Activated CD4-positive, CD25-positive, alpha-beta regulatory T cell treated with anti-CD3 and anti-CD28 coated beads, Interleukin-2, amount 50 U/mL, for 24 hours (primary cell): ENCODE data around the gene DPP6.

Source experiments
- ATAC-seq, 2 donors: fragments of 150-1000 bp; cut with Tn5 transposase; one replicate each; pipeline ENCODE4 v1.10.0; 2021; ENCODE audit warnings: mild to moderate bottlenecking in 1 of 2, moderate library complexity in 1 of 2

Gene DPP6

GRCh38 chr7:154867068-154867467 is 814.9 kb downstream of the DPP6 start:
- no peak for ATAC-seq

DNA sequence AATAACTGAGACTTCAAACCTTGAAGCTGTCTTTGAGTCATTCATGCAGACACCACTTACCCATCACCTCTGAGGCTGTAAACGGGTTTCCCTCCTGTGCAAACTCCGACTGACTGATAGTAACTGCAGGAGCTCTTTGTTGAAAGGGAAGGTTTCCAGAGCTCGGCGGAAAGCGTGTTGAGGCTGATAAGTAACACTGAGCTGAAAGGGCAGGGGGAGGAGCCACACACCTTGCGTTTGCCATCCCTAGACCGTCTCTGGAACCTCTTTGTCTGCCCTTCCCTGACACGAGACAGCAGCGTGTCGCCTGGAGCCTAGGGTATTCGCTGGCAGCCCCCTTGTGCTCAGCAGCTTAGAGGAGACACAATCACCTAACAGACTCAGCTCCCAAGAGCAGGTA is 816.7 kb downstream of the DPP6 start:
- no peak for ATAC-seq

- ATAC-seq, result no peak
These were observed 817.2 kb downstream of the DPP6 start for GRCh38 chr7:154869436-154869835.

DNA sequence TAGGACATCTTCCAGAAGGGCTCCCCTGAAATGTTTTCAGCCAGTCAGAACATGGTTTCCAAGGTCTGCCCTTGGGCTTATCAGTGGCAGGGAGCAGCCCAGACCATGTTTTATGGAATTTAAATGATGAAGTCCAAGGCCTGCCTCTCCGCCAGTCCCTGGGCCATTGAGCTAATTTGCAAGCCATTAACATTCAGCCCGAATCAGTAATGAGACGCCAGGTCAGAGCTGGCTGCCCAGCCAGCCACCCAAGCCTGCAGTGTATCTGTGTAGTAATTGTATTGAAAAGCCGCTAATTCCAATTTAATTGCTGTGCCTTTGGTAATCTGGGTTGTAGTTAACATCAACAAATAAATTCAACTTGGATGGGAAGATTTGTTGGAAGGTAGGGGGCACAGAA is 819.3 kb downstream of the DPP6 start:
- ATAC-seq, result no peak

DNA sequence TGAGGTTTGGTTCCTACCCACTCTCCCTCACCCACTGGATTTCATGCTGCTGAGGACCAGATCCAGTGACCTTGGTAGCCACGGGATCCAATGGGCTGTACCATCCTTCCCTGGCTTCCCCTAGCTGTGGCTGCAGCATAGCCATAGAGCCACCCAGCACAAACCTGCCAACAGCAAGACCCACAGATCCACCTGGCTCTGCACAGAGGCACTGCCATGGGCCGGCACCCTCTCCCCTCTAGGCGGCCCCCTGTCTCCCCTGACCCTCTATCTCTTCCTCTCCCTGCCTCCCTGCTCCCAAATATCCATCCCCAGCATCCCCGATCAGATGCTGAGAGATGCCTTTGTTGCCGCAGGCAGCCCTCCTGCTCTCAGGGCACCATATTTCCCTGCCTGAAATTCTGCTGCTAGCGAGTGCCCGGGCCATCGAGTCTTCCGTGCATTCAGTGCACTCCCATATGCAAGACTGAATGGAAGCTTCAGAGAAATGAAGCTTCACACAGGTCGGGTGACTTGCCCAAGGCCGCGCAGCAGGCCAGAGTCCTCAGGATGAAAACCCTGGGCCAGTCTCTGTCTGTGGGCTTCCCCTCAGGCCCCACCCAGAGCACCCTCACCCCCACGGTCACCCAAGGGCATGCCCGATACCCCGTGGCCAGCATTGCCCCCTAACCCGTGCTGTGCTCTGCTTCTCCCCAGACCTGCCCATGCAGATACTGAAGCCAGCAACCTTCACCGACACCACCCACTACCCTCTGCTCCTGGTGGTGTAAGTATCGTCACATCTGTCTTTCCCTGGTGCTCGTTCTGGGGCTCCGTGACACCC is 819.9 kb downstream of the DPP6 start:
- no peak for ATAC-seq

GRCh38 chr7:154872811-154873499 is 820.8 kb downstream of the DPP6 start:
- ATAC-seq, result no peak

- ATAC-seq, result no peak
These were observed 821.4 kb downstream of the DPP6 start for GRCh38 chr7:154873500-154874121.

GRCh38 chr7:154874409-154875113 is 822.4 kb downstream of the DPP6 start:
- ATAC-seq, result no peak

- ATAC-seq, result no peak
These were observed 823.1 kb downstream of the DPP6 start for GRCh38 chr7:154875297-154875696.

DNA sequence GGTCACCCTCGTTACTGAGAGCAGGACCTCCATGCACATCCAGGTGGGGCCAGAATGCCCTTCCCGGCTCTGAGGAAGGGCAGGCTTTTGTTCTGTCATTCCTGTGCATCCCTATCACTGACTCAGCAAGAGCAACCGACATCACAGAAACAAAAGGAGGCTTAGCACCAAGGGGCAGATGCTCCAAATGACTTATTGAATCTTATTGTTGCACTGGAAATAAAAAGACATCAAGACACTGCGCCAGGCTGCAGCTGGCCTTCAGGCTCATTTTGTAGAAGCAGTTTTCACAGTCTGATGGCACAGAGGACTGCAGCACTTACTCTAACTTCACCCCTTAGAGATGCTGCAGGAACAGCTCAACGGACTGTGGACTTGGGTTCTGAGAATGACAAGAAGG is 824.3 kb downstream of the DPP6 start:
- ATAC-seq, result no peak

GRCh38 chr7:154877031-154877430 is 824.8 kb downstream of the DPP6 start:
- no peak for ATAC-seq

GRCh38 chr7:154879629-154880028 is 827.4 kb downstream of the DPP6 start:
- no peak for ATAC-seq

DNA sequence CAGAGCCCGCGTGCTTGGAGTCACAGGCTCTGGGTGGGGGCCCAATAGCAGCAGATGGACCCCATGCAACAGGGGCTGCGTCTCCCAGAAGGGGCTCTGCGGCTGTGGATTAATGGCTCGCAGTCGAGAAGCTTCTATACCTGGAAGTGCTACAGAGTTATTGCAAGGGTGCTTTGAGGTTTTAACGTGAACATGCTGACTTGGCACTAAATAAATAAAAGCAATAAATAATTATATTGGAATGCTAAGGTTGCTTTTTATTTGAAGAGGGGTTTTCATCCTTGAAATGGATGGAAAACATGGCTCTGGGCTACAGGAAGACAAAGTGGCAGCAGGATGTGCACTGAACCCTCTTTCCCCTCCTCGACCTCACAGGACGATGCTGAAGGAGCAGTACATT is 828.3 kb downstream of the DPP6 start:
- no peak for ATAC-seq

DNA sequence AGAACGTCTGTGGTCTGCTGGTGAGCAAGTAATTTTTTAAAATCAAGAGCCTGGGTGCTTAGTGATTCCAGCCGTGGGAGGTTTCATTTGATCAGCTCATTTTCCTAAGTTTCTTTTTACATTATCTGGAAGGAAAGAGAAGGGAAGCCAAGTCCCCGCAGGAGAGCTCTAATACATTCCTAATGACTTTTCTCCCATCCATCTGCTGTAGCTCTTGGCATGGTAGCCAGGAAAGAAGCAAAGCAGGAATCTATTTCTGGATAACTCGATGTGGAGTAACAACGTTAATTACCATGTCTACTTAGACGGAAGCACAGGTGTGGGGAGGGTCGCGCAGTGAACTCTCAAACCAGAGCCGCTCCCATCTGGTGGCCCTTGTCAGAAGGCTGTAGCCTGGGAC is 828.8 kb downstream of the DPP6 start:
- ATAC-seq, result no peak

DNA sequence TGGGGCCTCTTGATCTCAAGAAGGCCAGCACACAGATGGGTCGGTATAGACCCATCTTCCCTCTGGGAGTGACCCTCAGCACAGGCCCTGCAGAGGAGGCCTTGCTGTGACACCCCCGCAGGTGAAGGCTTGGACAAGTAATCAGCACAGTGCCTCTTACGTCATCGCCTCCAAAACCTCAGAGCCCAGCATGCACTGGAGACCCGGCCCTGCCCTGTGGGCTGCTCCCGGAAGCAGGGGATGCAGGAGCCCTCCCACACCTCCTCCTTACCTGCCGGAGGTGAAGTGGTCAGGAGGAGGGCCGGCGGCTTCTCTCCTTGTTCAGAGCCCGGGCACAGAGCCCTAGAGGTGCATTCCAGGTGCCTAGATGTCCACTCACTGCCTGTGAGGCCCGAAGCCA is 829.3 kb downstream of the DPP6 start:
- ATAC-seq, result no peak

GRCh38 chr7:154882931-154883474 is 830.8 kb downstream of the DPP6 start:
- ATAC-seq, result no peak

DNA sequence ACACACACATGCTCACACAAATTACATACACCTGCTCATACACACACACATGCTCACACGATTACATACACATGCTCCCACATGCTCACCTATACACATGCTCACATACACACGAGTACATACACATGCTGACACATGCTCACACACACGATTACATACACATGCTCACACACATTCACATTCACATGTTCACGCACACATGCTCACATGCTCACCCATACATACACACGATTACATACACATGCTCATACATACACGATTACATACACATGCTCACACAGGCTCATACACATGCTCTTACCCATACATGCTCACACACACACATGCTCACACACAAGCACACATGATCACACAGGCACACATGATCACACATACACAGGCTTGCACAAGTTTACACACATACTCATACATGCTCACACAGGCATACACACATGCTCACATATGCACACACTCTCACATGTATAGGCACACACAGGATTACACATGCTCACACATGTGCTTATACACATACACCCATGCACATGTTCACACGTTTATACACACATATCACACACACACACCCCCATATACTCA is 832.2 kb downstream of the DPP6 start:
- ATAC-seq, result no peak

DNA sequence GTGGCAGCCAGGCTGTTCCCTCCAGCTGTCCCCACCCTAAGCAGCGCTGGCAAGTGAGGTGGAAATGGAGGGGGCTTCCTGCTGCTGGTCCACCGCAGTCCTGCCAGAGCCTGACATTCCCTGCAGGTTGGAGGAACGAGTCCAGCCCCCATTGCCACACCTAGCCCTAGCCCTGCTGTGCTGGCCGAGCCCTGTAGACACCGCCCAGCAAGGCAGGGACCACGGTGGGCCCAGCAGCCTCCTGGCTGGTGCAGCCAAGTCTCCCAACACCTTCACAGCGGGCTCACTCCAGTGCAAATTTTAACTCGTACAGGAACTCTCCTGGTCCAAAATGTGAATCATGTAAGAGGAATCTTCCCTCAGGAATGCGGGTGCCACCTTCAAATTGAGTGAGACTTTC is 834.4 kb downstream of the DPP6 start:
- ATAC-seq, result no peak

- no peak for ATAC-seq
These were observed 836.5 kb downstream of the DPP6 start for GRCh38 chr7:154888690-154889089.

GRCh38 chr7:154892459-154892858 is 840.3 kb downstream of the DPP6 start:
- ATAC-seq, result no peak

GRCh38 chr7:154896076-154896475 is 843.9 kb downstream of the DPP6 start:
- no peak for ATAC-seq

GRCh38 chr7:154898973-154899855 is 847.0 kb downstream of the DPP6 start:
- no peak for ATAC-seq
